SU-DHL-6 (cell line): ENCODE measurements around the gene MRPL36.

Experiments
- H2AFZ ChIP-seq: fragments of 200-600 bp; sonication (generic); 2 replicates; pipeline ENCODE4 v1.6.1; 2014; ENCODE audit warnings: low read depth, mild to moderate bottlenecking, moderate library complexity, mixed read lengths, antibody characterized with exemption, low read length; ENCODE audit not compliant: severe bottlenecking
- H3F3A ChIP-seq: fragments of 200-600 bp; shearing (Covaris generic); 2 replicates; pipeline ENCODE4 v1.6.0; 2016; ENCODE audit warnings: antibody characterized with exemption, mild to moderate bottlenecking; ENCODE audit not compliant: insufficient read depth
- H3K27ac ChIP-seq: fragments of 200-600 bp; sonication (generic); 2 replicates; pipeline ENCODE4 v1.5.1; 2016; ENCODE audit warnings: low read depth, mild to moderate bottlenecking, low read length, moderate library complexity, mixed read lengths
- H3K27me3 ChIP-seq: fragments of 200-600 bp; sonication (generic), shearing (Covaris generic); 2 replicates; pipeline ENCODE4 v1.6.0; 2014; ENCODE audit warnings: mild to moderate bottlenecking, low read length
- H3K36me3 ChIP-seq: fragments of 200-600 bp; sonication (generic); 2 replicates; pipeline ENCODE4 v1.6.1; 2014; ENCODE audit warnings: mild to moderate bottlenecking, low read length, mixed read lengths
- H3K4me2 ChIP-seq: fragments of 300-600, 200-600 bp; shearing (Covaris generic), sonication (generic); 2 replicates; pipeline ENCODE4 v1.6.0; 2014; ENCODE audit warnings: low read length, low read depth, mild to moderate bottlenecking; ENCODE audit not compliant: poor library complexity, severe bottlenecking
- H3K4me3 ChIP-seq: fragments of 200-600 bp; sonication (generic); 2 replicates; pipeline ENCODE4 v1.5.1; 2014; ENCODE audit warnings: antibody characterized with exemption, low read length, mild to moderate bottlenecking, mixed read lengths; ENCODE audit not compliant: insufficient read depth, poor library complexity, severe bottlenecking
- H3K79me2 ChIP-seq: fragments of 200-600 bp; sonication (generic); 2 replicates; pipeline ENCODE4 v1.6.1; 2014; ENCODE audit warnings: mild to moderate bottlenecking, low read length, moderate library complexity; ENCODE audit not compliant: insufficient read depth
- H3K9ac ChIP-seq: fragments of 200-600 bp; sonication (generic); 2 replicates; pipeline ENCODE4 v1.7.0; 2014; ENCODE audit warnings: mild to moderate bottlenecking, low read length
- H3K9me2 ChIP-seq: fragments of 200-600 bp; sonication (generic); replicated peaks from 2 replicates; pipeline ENCODE4 v1.6.1; 2014; ENCODE audit warnings: low read length; ENCODE audit not compliant: insufficient read depth
- H3K9me3 ChIP-seq: fragments of 200-600 bp; sonication (generic); 2 replicates; pipeline ENCODE4 v1.6.1; 2014; ENCODE audit warnings: low read length, mixed read lengths; ENCODE audit not compliant: insufficient read depth
- H4K20me1 ChIP-seq: fragments of 200-600 bp; sonication (generic); 2 replicates; pipeline ENCODE4 v1.6.1; 2014; ENCODE audit warnings: low read depth, mild to moderate bottlenecking, antibody characterized with exemption, low read length, moderate library complexity, mixed read lengths
- EZH2phosphoT487 ChIP-seq: fragments of 200-600 bp; sonication (generic), shearing (Covaris generic); conservative IDR thresholded peaks from 2 replicates; pipeline ENCODE4 v1.6.1; 2018; ENCODE audit warnings: mild to moderate bottlenecking, antibody characterized with exemption, low read length, moderate library complexity, mixed read lengths
- TF ChIP-seq, protein P1 (sequence below): fragments of 200-600 bp; sonication (generic); IDR thresholded peaks from one replicate; pipeline ENCODE4 v1.5.1; 2017; ENCODE audit warnings: antibody characterized with exemption, mild to moderate bottlenecking, low read length, moderate library complexity; ENCODE audit not compliant: insufficient read depth, poor library complexity, severe bottlenecking

Gene MRPL36

DNA sequence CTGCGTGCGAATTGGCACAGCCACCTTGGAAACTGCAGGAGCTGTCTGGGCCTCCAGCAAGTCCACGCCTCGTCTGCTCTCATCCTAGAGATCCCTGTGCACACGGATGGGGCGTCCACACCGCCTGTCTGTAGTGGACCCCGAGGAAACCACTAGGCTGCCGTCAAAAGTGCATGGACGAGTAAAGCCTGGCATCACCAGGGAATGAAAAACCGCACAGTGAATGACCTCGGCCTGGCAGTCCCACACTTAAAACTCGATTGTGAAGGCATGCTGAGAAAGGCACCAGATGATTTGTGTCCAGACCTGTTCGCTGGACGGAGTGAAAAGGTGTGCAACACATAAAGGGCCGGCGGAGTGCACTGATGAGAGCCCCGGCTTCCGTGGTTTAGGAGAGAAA, 50.8 kb downstream of the MRPL36 start:
- H3K4me3 ChIP-seq = no peak overlapping the region
- H3K27me3 ChIP-seq = no peaks in the 10 kb centered on the region
- no peaks in the 10 kb centered on the region for H3K9me2 ChIP-seq
- no peaks in the 10 kb centered on the region for H3K36me3 ChIP-seq
- H3K9ac ChIP-seq = no peak overlapping the region
- no peaks in the 10 kb centered on the region for H3F3A ChIP-seq
- no peaks in the 10 kb centered on the region for H4K20me1 ChIP-seq
- TF ChIP-seq, protein P1, sequence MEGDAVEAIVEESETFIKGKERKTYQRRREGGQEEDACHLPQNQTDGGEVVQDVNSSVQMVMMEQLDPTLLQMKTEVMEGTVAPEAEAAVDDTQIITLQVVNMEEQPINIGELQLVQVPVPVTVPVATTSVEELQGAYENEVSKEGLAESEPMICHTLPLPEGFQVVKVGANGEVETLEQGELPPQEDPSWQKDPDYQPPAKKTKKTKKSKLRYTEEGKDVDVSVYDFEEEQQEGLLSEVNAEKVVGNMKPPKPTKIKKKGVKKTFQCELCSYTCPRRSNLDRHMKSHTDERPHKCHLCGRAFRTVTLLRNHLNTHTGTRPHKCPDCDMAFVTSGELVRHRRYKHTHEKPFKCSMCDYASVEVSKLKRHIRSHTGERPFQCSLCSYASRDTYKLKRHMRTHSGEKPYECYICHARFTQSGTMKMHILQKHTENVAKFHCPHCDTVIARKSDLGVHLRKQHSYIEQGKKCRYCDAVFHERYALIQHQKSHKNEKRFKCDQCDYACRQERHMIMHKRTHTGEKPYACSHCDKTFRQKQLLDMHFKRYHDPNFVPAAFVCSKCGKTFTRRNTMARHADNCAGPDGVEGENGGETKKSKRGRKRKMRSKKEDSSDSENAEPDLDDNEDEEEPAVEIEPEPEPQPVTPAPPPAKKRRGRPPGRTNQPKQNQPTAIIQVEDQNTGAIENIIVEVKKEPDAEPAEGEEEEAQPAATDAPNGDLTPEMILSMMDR = no peak
- no peak for TF ChIP-seq EZH2phosphoT487
- no peak overlapping the region for H3K4me2 ChIP-seq
- H3K79me2 ChIP-seq = no peaks in the 10 kb centered on the region
- no peak overlapping the region for H2AFZ ChIP-seq
- no peak overlapping the region for H3K27ac ChIP-seq
- no peaks in the 10 kb centered on the region for H3K9me3 ChIP-seq
